HepG2 (cell line): ENCODE data around the gene CCL16. TPM values are rescaled to one million over a fixed set of nuclear protein-coding genes. Genes with fewer than 3 reads are reported as not detected.

Source experiments
- ATAC-seq: fragments of 200-7000 bp; cut with Tn5 transposase; 3 replicates; pipeline ENCODE4 v1.9.1; 2020; ENCODE audit warnings: mild to moderate bottlenecking, moderate library complexity
- BruUV-seq: library from RNA; stranded (reverse); fragments of 400-500 nt; replicated peaks from 2 replicates; lab custom pipeline; 2021; lab: Mats Ljungman, UMichigan
- CTCF ChIA-PET: fragments of 300-600 bp; formaldehyde crosslinking; extraction: SDS; loops from one replicate; lab custom pipeline; 2021; ENCODE audit warnings: low total read pairs, inconsistent platforms, low intra/inter-chr PET ratio; lab: Yijun Ruan, JAX
- POLR2A ChIA-PET: fragments of 350-600 bp; sonication (Branson Sonifier 250); formaldehyde crosslinking; loops from one replicate; lab custom pipeline; 2020; ENCODE audit warnings: antibody characterized with exemption, inconsistent platforms; lab: Yijun Ruan, JAX
- DNase-seq: peaks from one replicate; pipeline ENCODE4 v3.0.0-alpha.2; 2015; ENCODE audit warnings: low spot score
- FAIRE-seq: peaks from 3 replicates; lab custom pipeline; 2011; peaks lifted over from hg19 to GRCh38; lab: Jason Lieb, UNC
- H2AFZ ChIP-seq: one replicate; pipeline ENCODE4 v1.6.1; 2011; ENCODE audit warnings: low read length, inconsistent platforms
- H3K27ac ChIP-seq: fragments of 300-600 bp; 3 replicates; pipeline ENCODE4 v1.8.0; 2011; ENCODE audit warnings: mixed run types, mild to moderate bottlenecking, mixed read lengths, low read length, inconsistent platforms; ENCODE audit not compliant: insufficient read depth; ENCODE audit errors: extremely low read length
- H3K27me3 ChIP-seq, 2 experiments: fragments of 200-600 bp in 1 of 2; 2 replicates in 1 of 2; 3 replicates in 1 of 2; pipeline versions ENCODE4 v1.6.0 to v1.8.0; 2011; ENCODE audit warnings: low read length in 2 of 2, mild to moderate bottlenecking in 2 of 2, moderate library complexity in 2 of 2, inconsistent platforms in 1 of 2; ENCODE audit not compliant: insufficient read depth in 2 of 2, control insufficient read depth in 1 of 2
- H3K36me3 ChIP-seq, 2 experiments: fragments of 200-600 bp in 1 of 2; replicated peaks in 1 of 2; 2 replicates in 1 of 2; 3 replicates in 1 of 2; pipeline versions ENCODE4 v1.5.1 to v1.8.0; 2011; ENCODE audit warnings: low read length in 2 of 2, inconsistent platforms in 1 of 2; ENCODE audit not compliant: insufficient read depth in 2 of 2, control insufficient read depth in 1 of 2
- H3K4me1 ChIP-seq: 2 replicates; pipeline ENCODE4 v1.5.1; 2012; ENCODE audit warnings: low read length, inconsistent platforms; ENCODE audit not compliant: insufficient read depth
- H3K4me2 ChIP-seq: 2 replicates; pipeline ENCODE4 v1.6.0; 2011; ENCODE audit warnings: low read depth, low read length, inconsistent platforms
- H3K4me3 ChIP-seq, 3 experiments: fragments of 200-600 bp in 1 of 3; sonication (generic), shearing (Covaris generic) in 1 of 3; replicated peaks in 1 of 3; 2 replicates each; pipeline ENCODE4 v1.5.1; 2011 to 2016; ENCODE audit warnings: low read length in 3 of 3, inconsistent platforms in 2 of 3, low read depth in 2 of 3, mild to moderate bottlenecking in 2 of 3, control low read depth in 1 of 3, mixed read lengths in 1 of 3; ENCODE audit not compliant: insufficient read depth in 1 of 3
- H3K79me2 ChIP-seq: one replicate; pipeline ENCODE4 v1.6.1; 2011; ENCODE audit warnings: low read length, inconsistent platforms; ENCODE audit not compliant: insufficient read depth
- H3K9ac ChIP-seq: 2 replicates; pipeline ENCODE4 v1.6.0; 2011; ENCODE audit warnings: mild to moderate bottlenecking, low read depth, low read length, inconsistent platforms; ENCODE audit not compliant: insufficient read depth
- H3K9me3 ChIP-seq: 2 replicates; pipeline ENCODE4 v1.5.1; 2012; ENCODE audit warnings: mild to moderate bottlenecking, low read length
- H4K20me1 ChIP-seq: 2 replicates; pipeline ENCODE4 v1.6.0; 2011; ENCODE audit warnings: inconsistent platforms, mild to moderate bottlenecking, low read length, moderate library complexity; ENCODE audit not compliant: insufficient read depth
- BCL3 ChIP-seq: sonication (generic); formaldehyde crosslinking; IDR thresholded peaks from 2 replicates; pipeline ENCODE4 v1.5.1; 2020; ENCODE audit warnings: mild to moderate bottlenecking, missing genetic modification reagents, moderate library complexity
- CEBPG ChIP-seq: IDR thresholded peaks from 2 replicates; pipeline ENCODE4 v1.6.1; 2016
- CTCF ChIP-seq: sonication (generic); formaldehyde crosslinking; IDR thresholded peaks from 2 replicates; pipeline ENCODE4 v1.5.0; 2020; ENCODE audit warnings: mild to moderate bottlenecking, missing genetic modification reagents, moderate library complexity
- E2F5 ChIP-seq: sonication (generic); formaldehyde crosslinking; conservative IDR thresholded peaks from 2 replicates; pipeline ENCODE4 v1.4.0; 2020; ENCODE audit warnings: missing genetic modification reagents
- KDM6A ChIP-seq: IDR thresholded peaks from 2 replicates; pipeline ENCODE4 v1.6.1; 2016; ENCODE audit warnings: low read depth
- KLF12 ChIP-seq: sonication (generic); formaldehyde crosslinking; IDR thresholded peaks from 2 replicates; pipeline ENCODE4 v1.4.0; 2020; ENCODE audit warnings: missing genetic modification reagents, borderline replicate concordance
- POGZ ChIP-seq: sonication (generic); formaldehyde crosslinking; IDR thresholded peaks from 2 replicates; pipeline ENCODE4 v1.4.0; 2020; ENCODE audit warnings: mild to moderate bottlenecking, missing genetic modification reagents
- ZBTB21 ChIP-seq: sonication (generic); formaldehyde crosslinking; IDR thresholded peaks from 2 replicates; pipeline ENCODE4 v1.4.0; 2020; ENCODE audit warnings: missing genetic modification reagents
- ZBTB7A ChIP-seq: sonication (generic); formaldehyde crosslinking; IDR thresholded peaks from 2 replicates; pipeline ENCODE4 v1.8.0; 2022; ENCODE audit warnings: mild to moderate bottlenecking, missing genetic modification reagents
- ZBTB7B ChIP-seq: sonication (generic); formaldehyde crosslinking; IDR thresholded peaks from 2 replicates; pipeline ENCODE4 v1.4.0; 2020; ENCODE audit warnings: missing genetic modification reagents
- ZNF234 ChIP-seq: sonication (generic); formaldehyde crosslinking; conservative IDR thresholded peaks from 2 replicates; pipeline ENCODE4 v1.5.1; 2020; ENCODE audit warnings: mild to moderate bottlenecking, missing genetic modification reagents
- ZNF280B ChIP-seq: sonication (generic); formaldehyde crosslinking; IDR thresholded peaks from 2 replicates; pipeline ENCODE4 v1.5.0; 2020; ENCODE audit warnings: missing genetic modification reagents, mild to moderate bottlenecking, borderline replicate concordance
- ZNF281 ChIP-seq: sonication (generic); formaldehyde crosslinking; IDR thresholded peaks from 2 replicates; pipeline ENCODE4 v1.4.0; 2020; ENCODE audit warnings: missing genetic modification reagents, borderline replicate concordance
- ZNF570 ChIP-seq: sonication (generic); formaldehyde crosslinking; IDR thresholded peaks from 2 replicates; pipeline ENCODE4 v1.4.0; 2020; ENCODE audit warnings: mild to moderate bottlenecking, missing genetic modification reagents, borderline replicate concordance
- ZNF691 ChIP-seq: sonication (generic); formaldehyde crosslinking; IDR thresholded peaks from 2 replicates; pipeline ENCODE4 v1.4.0; 2020; ENCODE audit warnings: missing genetic modification reagents, low read depth, mild to moderate bottlenecking, borderline replicate concordance
- ZSCAN12 ChIP-seq: sonication (generic); formaldehyde crosslinking; IDR thresholded peaks from 2 replicates; pipeline ENCODE4 v1.9.0; 2021; ENCODE audit warnings: mild to moderate bottlenecking, missing genetic modification reagents
- WGBS: methylation state at CpG from one replicate; pipeline ENCODE4 v1.1.6; 2017; ENCODE audit warnings: low lambda C conversion rate; 5-methylcytosine and 5-hydroxymethylcytosine counted together
- in situ Hi-C: cut with HindIII; loops from 2 replicates; pipeline ENCODE4 v1.10.0; 2017; ENCODE audit warnings: low pct_unique_long_range_greater_than_20kb; ENCODE audit not compliant: extremely low pct_ligation_motif_present
- intact Hi-C: fragments of 100-400 bp; cut with micrococcal nuclease; formaldehyde crosslinking; loops from one replicate; pipeline ENCODE4 v1.10.0; 2022; ENCODE audit not compliant: unreplicated experiment
- polyA plus RNA-seq, 8 experiments: library from polyadenylated mRNA; depleted of rRNA in 3 of 8; stranded (reverse) in 7 of 8; unstranded in 1 of 8; fragments of >200 nt; fragmentation: Illumina TruSeq in 4 of 8; extraction: Trizol in 4 of 8; gene quantifications; 2 replicates each; pipeline versions ENCODE4 v1.2.1 to v1.2.3, GENCODE V29; 2011 to 2016; ENCODE audit warnings: low read depth in 4 of 8, missing spikeins in 1 of 8, mixed read lengths in 1 of 8; ENCODE audit not compliant: insufficient read depth in 1 of 8
- total RNA-seq, 5 experiments: library from RNA; depleted of rRNA; stranded (reverse); fragments of >200 nt; fragmentation: Illumina TruSeq; extraction: Trizol; gene quantifications; 2 replicates each; pipeline ENCODE4 v1.2.3, GENCODE V29; 2016; ENCODE audit warnings: low read depth in 1 of 5

The CCL16 gene
- total and polyA plus RNA-seq, 2 of the 13 experiments (the other 11 are each of a cell fraction or from before 2014, with no cell fraction given): 2.0 to 14.7 TPM

GRCh38 chr17:35981246-35981645, at the start of gene CCL16 (continued):
- peak; percentile 76 for TF ChIP-seq ZBTB7B (CRISPR knock-in tag)
- no peak for TF ChIP-seq ZNF280B (CRISPR knock-in tag)
- no peak for TF ChIP-seq ZSCAN12 (CRISPR knock-in tag)
- TF ChIP-seq KLF12: no peak
- TF ChIP-seq ZBTB21 (CRISPR knock-in tag): no peak
- no peak for TF ChIP-seq POGZ
- no peak for TF ChIP-seq ZNF234
- TF ChIP-seq ZNF281 (CRISPR knock-in tag): no peak

GRCh38 chr17:36030956-36031355, 49.7 kb upstream of the CCL16 start:
- H4K20me1 ChIP-seq: no peaks in the 10 kb centered on the region
- H3K36me3 ChIP-seq: no peaks in the 10 kb centered on the region
- peaks cover 0 to 4% of the 10 kb centered on the region in 2 experiments; a peak in 1 of 5 replicates for H3K27me3 ChIP-seq
- BruUV-seq: no TSS peak
- WGBS: 46% methylated on average over 1 of the region's 1 CpG
- no peaks in the 10 kb centered on the region for H3K4me1 ChIP-seq
- intact Hi-C loops: no loop called here
- no peak for DNase-seq
- H3K4me3 ChIP-seq: no peak overlapping the region
- CTCF ChIA-PET: no interaction called here
- no peak for ATAC-seq
- H2AFZ ChIP-seq: no peak overlapping the region
- H3K9me3 ChIP-seq: no peaks in the 10 kb centered on the region
- no peak overlapping the region for H3K9ac ChIP-seq
- no peak overlapping the region for H3K27ac ChIP-seq
- FAIRE-seq: no peak
- in situ Hi-C loops: no loop called here
- H3K4me2 ChIP-seq: no peak overlapping the region
- POLR2A ChIA-PET: no interaction called here
- H3K79me2 ChIP-seq: no peaks in the 10 kb centered on the region
- no peak for TF ChIP-seq E2F5
- no peak for TF ChIP-seq ZBTB7A (CRISPR knock-in tag)
- TF ChIP-seq BCL3 (CRISPR knock-in tag): no peak
- no peak for TF ChIP-seq CEBPG (CRISPR knock-in tag)
- no peak for TF ChIP-seq KDM6A (CRISPR knock-in tag)
- TF ChIP-seq ZNF570: no peak
- TF ChIP-seq ZNF691 (CRISPR knock-in tag): no peak
- TF ChIP-seq CTCF (CRISPR knock-in tag): no peak
